NCI-H1048 (cell line): ENCODE data around the gene NKAIN2.
"Not testable (repeated sequence)": the region's sequence is repeated elsewhere in the genome, so short reads cannot be mapped to it uniquely, and the experiment has no call there.

ENCODE experiments used
- DNase-seq: peaks from one replicate; lab custom pipeline; 2025; lab: John Stamatoyannopoulos, UW

The NKAIN2 gene

GRCh38 chr6:124433387-124434160 is 629.9 kb downstream of the NKAIN2 start:
- DNase-seq = no peak

- no peak for DNase-seq
Observed at GRCh38 chr6:124434421-124434820, 630.8 kb downstream of the NKAIN2 start.

GRCh38 chr6:124436803-124437202 is 633.1 kb downstream of the NKAIN2 start:
- no peak for DNase-seq

GRCh38 chr6:124438546-124439065 is 634.9 kb downstream of the NKAIN2 start:
- DNase-seq = no peak

- no peak for DNase-seq
Observed at GRCh38 chr6:124441450-124441849, 637.8 kb downstream of the NKAIN2 start.

GRCh38 chr6:124443541-124443940 is 639.9 kb downstream of the NKAIN2 start:
- no peak for DNase-seq

GRCh38 chr6:124445581-124445980 is 641.9 kb downstream of the NKAIN2 start:
- no peak for DNase-seq

GRCh38 chr6:124446961-124447360 is 643.3 kb downstream of the NKAIN2 start:
- no peak for DNase-seq

- no peak for DNase-seq
Observed at GRCh38 chr6:124459268-124459667, 655.6 kb downstream of the NKAIN2 start.

- no peak for DNase-seq
Observed at GRCh38 chr6:124462750-124463149, 659.1 kb downstream of the NKAIN2 start.

GRCh38 chr6:124463271-124463670 is 659.6 kb downstream of the NKAIN2 start:
- no peak for DNase-seq

- not testable (repeated sequence) for DNase-seq
Observed at GRCh38 chr6:124464600-124464999, 660.9 kb downstream of the NKAIN2 start.

- DNase-seq = no peak
Observed at GRCh38 chr6:124466949-124467348, 663.3 kb downstream of the NKAIN2 start.

- no peak for DNase-seq
Observed at GRCh38 chr6:124467366-124467765, 663.7 kb downstream of the NKAIN2 start.

GRCh38 chr6:124470803-124471202 is 667.1 kb downstream of the NKAIN2 start:
- no peak for DNase-seq

- no peak for DNase-seq
Observed at GRCh38 chr6:124475176-124475575, 671.5 kb downstream of the NKAIN2 start.

GRCh38 chr6:124478906-124479305 is 675.2 kb downstream of the NKAIN2 start:
- DNase-seq = no peak

GRCh38 chr6:124479991-124480430 is 676.3 kb downstream of the NKAIN2 start:
- DNase-seq = no peak

GRCh38 chr6:124482071-124482491 is 678.4 kb downstream of the NKAIN2 start:
- no peak for DNase-seq

- DNase-seq = no peak
Observed at GRCh38 chr6:124487623-124488431, 684.2 kb downstream of the NKAIN2 start.

GRCh38 chr6:124490122-124490521 is 686.5 kb downstream of the NKAIN2 start:
- DNase-seq = no peak

GRCh38 chr6:124493259-124493658 is 689.6 kb downstream of the NKAIN2 start:
- DNase-seq = no peak
